ENCODE measurements around the gene CLDND1. TPM values are rescaled to one million over a fixed set of nuclear protein-coding genes. Genes with fewer than 3 reads are reported as not detected.

Gene CLDND1
- total and polyA plus RNA-seq, 10 of the 15 experiments (the other 5 are each of a cell fraction or from before 2014, with no cell fraction given): 97.8 to 225 (median 152) TPM

DNA sequence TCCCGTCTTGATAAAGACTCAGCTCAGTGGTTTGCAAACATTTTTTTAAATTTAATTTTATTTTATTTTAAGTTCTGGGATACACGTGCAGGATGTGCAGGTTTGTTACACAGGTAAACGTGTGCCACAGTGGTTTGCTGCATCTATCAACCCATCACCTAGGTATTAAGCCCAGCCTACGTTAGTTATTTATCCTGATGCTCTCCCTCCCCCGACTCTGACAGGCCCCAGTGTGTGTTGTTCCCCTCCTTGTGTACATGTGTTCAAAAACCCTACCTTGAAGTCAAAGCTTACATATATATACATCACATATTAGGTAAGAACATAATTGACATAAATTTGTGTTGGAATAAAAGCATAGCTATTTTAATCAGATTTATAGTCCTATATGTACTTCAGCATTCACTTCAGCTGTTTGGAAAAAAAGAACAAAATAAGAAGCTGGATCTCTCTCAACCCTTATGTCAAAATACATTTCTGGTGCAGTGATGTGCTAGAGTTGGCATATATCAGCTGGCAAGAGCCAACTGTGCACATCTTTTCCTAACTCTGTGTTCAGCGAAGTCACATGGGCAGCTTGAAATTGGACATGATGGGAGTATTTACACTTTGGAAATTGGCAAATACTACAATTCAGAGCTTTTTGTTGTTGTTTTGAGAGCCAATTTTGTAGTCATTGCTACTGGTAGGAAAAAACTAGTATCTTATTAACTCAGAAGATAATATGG is 35.6 kb upstream of the CLDND1 start:
- WGBS (ENCODE audit: insufficient coverage, insufficient replicate concordance, low lambda C conversion rate, missing lambda C conversion rate): 22% methylated on average over 6 of the region's 6 CpGs
- FAIRE-seq (no peak), ATAC-seq (no peak)
- TF ChIP-seq MYC (IDR thresholded peaks at IDR 0.05; ENCODE audit: insufficient read depth, insufficient read length, insufficient replicate concordance, low read length, severe bottlenecking) (no peak), ZZZ3 (IDR thresholded peaks at IDR 0.05; ENCODE audit: control insufficient read depth, insufficient read length, low read depth) (no peak), POLR2AphosphoS5 (IDR thresholded peaks at IDR 0.05; ENCODE audit: low read length) (0 out of 2 replicates have a peak, but pooled peaks have one; percentile 26), NR2F1 (conservative IDR thresholded peaks at IDR 0.05) (no peak), CREB1 (IDR thresholded peaks at IDR 0.05; ENCODE audit: low read depth) (no peak), WRNIP1 (IDR thresholded peaks at IDR 0.05; ENCODE audit: borderline replicate concordance, low read depth, low read length) (peak; percentile 74; the same call in 1 of the 2 replicates), SREBF1 (IDR thresholded peaks at IDR 0.05; ENCODE audit: low read length) (no peak), ZNF384 (IDR thresholded peaks at IDR 0.05; ENCODE audit: borderline replicate concordance, low read depth, low read length) (no peak), GABPA (IDR thresholded peaks at IDR 0.05; ENCODE audit: low read depth) (no peak)
- TF ChIP-seq, protein P1, sequence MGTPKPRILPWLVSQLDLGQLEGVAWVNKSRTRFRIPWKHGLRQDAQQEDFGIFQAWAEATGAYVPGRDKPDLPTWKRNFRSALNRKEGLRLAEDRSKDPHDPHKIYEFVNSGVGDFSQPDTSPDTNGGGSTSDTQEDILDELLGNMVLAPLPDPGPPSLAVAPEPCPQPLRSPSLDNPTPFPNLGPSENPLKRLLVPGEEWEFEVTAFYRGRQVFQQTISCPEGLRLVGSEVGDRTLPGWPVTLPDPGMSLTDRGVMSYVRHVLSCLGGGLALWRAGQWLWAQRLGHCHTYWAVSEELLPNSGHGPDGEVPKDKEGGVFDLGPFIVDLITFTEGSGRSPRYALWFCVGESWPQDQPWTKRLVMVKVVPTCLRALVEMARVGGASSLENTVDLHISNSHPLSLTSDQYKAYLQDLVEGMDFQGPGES (IDR thresholded peaks at IDR 0.05): no peak
- TF ChIP-seq, protein P2, sequence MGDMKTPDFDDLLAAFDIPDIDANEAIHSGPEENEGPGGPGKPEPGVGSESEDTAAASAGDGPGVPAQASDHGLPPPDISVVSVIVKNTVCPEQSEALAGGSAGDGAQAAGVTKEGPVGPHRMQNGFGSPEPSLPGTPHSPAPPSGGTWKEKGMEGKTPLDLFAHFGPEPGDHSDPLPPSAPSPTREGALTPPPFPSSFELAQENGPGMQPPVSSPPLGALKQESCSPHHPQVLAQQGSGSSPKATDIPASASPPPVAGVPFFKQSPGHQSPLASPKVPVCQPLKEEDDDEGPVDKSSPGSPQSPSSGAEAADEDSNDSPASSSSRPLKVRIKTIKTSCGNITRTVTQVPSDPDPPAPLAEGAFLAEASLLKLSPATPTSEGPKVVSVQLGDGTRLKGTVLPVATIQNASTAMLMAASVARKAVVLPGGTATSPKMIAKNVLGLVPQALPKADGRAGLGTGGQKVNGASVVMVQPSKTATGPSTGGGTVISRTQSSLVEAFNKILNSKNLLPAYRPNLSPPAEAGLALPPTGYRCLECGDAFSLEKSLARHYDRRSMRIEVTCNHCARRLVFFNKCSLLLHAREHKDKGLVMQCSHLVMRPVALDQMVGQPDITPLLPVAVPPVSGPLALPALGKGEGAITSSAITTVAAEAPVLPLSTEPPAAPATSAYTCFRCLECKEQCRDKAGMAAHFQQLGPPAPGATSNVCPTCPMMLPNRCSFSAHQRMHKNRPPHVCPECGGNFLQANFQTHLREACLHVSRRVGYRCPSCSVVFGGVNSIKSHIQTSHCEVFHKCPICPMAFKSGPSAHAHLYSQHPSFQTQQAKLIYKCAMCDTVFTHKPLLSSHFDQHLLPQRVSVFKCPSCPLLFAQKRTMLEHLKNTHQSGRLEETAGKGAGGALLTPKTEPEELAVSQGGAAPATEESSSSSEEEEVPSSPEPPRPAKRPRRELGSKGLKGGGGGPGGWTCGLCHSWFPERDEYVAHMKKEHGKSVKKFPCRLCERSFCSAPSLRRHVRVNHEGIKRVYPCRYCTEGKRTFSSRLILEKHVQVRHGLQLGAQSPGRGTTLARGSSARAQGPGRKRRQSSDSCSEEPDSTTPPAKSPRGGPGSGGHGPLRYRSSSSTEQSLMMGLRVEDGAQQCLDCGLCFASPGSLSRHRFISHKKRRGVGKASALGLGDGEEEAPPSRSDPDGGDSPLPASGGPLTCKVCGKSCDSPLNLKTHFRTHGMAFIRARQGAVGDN (IDR thresholded peaks at IDR 0.05): peak; percentile 9; the same call in 1 of the 2 replicates
- TF ChIP-seq, protein P3, sequence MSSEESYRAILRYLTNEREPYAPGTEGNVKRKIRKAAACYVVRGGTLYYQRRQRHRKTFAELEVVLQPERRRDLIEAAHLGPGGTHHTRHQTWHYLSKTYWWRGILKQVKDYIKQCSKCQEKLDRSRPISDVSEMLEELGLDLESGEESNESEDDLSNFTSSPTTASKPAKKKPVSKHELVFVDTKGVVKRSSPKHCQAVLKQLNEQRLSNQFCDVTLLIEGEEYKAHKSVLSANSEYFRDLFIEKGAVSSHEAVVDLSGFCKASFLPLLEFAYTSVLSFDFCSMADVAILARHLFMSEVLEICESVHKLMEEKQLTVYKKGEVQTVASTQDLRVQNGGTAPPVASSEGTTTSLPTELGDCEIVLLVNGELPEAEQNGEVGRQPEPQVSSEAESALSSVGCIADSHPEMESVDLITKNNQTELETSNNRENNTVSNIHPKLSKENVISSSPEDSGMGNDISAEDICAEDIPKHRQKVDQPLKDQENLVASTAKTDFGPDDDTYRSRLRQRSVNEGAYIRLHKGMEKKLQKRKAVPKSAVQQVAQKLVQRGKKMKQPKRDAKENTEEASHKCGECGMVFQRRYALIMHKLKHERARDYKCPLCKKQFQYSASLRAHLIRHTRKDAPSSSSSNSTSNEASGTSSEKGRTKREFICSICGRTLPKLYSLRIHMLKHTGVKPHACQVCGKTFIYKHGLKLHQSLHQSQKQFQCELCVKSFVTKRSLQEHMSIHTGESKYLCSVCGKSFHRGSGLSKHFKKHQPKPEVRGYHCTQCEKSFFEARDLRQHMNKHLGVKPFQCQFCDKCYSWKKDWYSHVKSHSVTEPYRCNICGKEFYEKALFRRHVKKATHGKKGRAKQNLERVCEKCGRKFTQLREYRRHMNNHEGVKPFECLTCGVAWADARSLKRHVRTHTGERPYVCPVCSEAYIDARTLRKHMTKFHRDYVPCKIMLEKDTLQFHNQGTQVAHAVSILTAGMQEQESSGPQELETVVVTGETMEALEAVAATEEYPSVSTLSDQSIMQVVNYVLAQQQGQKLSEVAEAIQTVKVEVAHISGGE (CRISPR knock-in tag; IDR thresholded peaks at IDR 0.05): peak; percentile 49; the same call in 1 of the 2 replicates
- TF ChIP-seq, protein P4, sequence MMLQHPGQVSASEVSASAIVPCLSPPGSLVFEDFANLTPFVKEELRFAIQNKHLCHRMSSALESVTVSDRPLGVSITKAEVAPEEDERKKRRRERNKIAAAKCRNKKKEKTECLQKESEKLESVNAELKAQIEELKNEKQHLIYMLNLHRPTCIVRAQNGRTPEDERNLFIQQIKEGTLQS (IDR thresholded peaks at IDR 0.05; ENCODE audit: borderline replicate concordance, extremely low read depth, low read depth, low read length): no peak

More for the DNA sequence above, 35.6 kb upstream of the CLDND1 start:
- no peaks in the 10 kb centered on the region for H3K36me3 ChIP-seq (ENCODE audit: control insufficient read depth in 2 of 2, insufficient read depth in 2 of 2, low read length in 1 of 2)
- H3K9ac ChIP-seq (ENCODE audit: control insufficient read depth, insufficient read depth, low read length): peak overlapping the region; percentile 94
- BruUV-seq (replicated peaks): no TSS peak
- in situ Hi-C loops (cut with MboI) (no loop called here), intact Hi-C loops (cut with micrococcal nuclease; ENCODE audit: unreplicated experiment) (loop anchor here (5.0 to 10.0 kb wide), 2 partner anchors 326 to 857 kb away; no protein-coding TSS in a partner anchor)
- H3K27ac ChIP-seq (ENCODE audit: control insufficient read depth, insufficient read depth): peak overlapping the region; percentile 100
- peaks cover 91% of the 10 kb centered on the region for H3K79me2 ChIP-seq (ENCODE audit: control insufficient read depth, insufficient read depth, low read length)
- POLR2A ChIA-PET: interaction anchor here (0.9 to 23.2 kb wide), 11 partner anchors 7 to 172 kb away, joined by 3 to 350 read pairs (median 4); partner anchors contain the start of genes CLDND1 and GPR15
- CTCF ChIA-PET: interaction anchor here (0.8 to 5.9 kb wide), 12 partner anchors 9 to 521 kb away, joined by 3 to 32 read pairs (median 6); partner anchors contain the start of genes CLDND1 and GPR15
- no peaks in the 10 kb centered on the region; the same call in 2 of the 3 replicates for H3K9me3 ChIP-seq (replicated peaks; ENCODE audit: control insufficient read depth, insufficient read depth, low read length)
- H3K4me1 ChIP-seq (ENCODE audit: control insufficient read depth, insufficient read depth, low read length): peaks cover 23% of the 10 kb centered on the region
- H4K20me1 ChIP-seq (ENCODE audit: control insufficient read depth, insufficient read depth): no peaks in the 10 kb centered on the region
- peak overlapping the region; percentile 47 for H3K4me3 ChIP-seq
- RAD21 ChIA-PET (ENCODE audit: unreplicated experiment): interaction anchor here (1.2 to 20.2 kb wide), 10 partner anchors 7 to 323 kb away, joined by 3 to 511 read pairs (median 23); partner anchors contain the start of genes CLDND1 and GPR15
- no peaks in the 10 kb centered on the region for H3K27me3 ChIP-seq (replicated peaks in 1 of 2; ENCODE audit: control insufficient read depth in 2 of 2, insufficient read depth in 2 of 2, low read length in 1 of 2)
- DNase-seq (ENCODE audit: low read depth, low spot score): no peak
- peak overlapping the region; percentile 99 for H3K4me2 ChIP-seq (ENCODE audit: control insufficient read depth, insufficient read depth)
- no peak overlapping the region for H2AFZ ChIP-seq (ENCODE audit: control insufficient read depth, low read depth, low read length)
- SMC1A ChIA-PET (ENCODE audit: uncharacterized antibody, unreplicated experiment): interaction anchor here (0.7 to 23.6 kb wide), 11 partner anchors 4 to 190 kb away, joined by 3 to 603 read pairs (median 37); partner anchors contain the start of genes CLDND1, CPOX and GPR15
